Endothelial cell of umbilical vein (primary cell): ENCODE measurements around the gene FBXW7.

Experiments
- CTCF ChIP-seq, 2 donors: IDR thresholded peaks; 1 replicate in 1 of 2; 2 replicates in 1 of 2; pipeline ENCODE4 v1.5.1; 2011; ENCODE audit warnings: low read length in 2 of 2, mild to moderate bottlenecking in 2 of 2, moderate library complexity in 2 of 2, control low read depth in 1 of 2, inconsistent platforms in 1 of 2, low read depth in 1 of 2; ENCODE audit not compliant: insufficient read depth in 1 of 2; ENCODE audit errors: extremely low read depth in 1 of 2
- EZH2 ChIP-seq: IDR thresholded peaks from 2 replicates; pipeline ENCODE4 v1.6.1; 2012; ENCODE audit warnings: borderline replicate concordance, low read depth, mild to moderate bottlenecking, moderate library complexity, low read length, inconsistent platforms; ENCODE audit not compliant: severe bottlenecking
- FOS ChIP-seq: IDR thresholded peaks from 2 replicates; pipeline ENCODE4 v1.6.1; 2011; ENCODE audit warnings: mild to moderate bottlenecking, low read length, moderate library complexity, borderline replicate concordance; ENCODE audit not compliant: insufficient read depth
- GATA2 ChIP-seq: IDR thresholded peaks from 2 replicates; pipeline ENCODE4 v1.7.0; 2011; ENCODE audit warnings: low read depth, mild to moderate bottlenecking, moderate library complexity, mixed read lengths, low read length; ENCODE audit not compliant: insufficient read length, insufficient read depth
- JUN ChIP-seq: IDR thresholded peaks from 2 replicates; pipeline ENCODE4 v1.6.1; 2011; ENCODE audit warnings: borderline replicate concordance, low read depth; ENCODE audit not compliant: insufficient read length, insufficient read depth
- MAX ChIP-seq: IDR thresholded peaks from 2 replicates; pipeline ENCODE4 v1.6.1; 2011; ENCODE audit not compliant: insufficient read depth, insufficient read length
- MYC ChIP-seq: IDR thresholded peaks from one replicate; pipeline ENCODE4 v1.6.1; 2011; ENCODE audit warnings: mild to moderate bottlenecking, low read depth, low read length
- POLR2A ChIP-seq: IDR thresholded peaks from 2 replicates; pipeline ENCODE4 v1.6.1; 2012; ENCODE audit warnings: low read depth, mild to moderate bottlenecking, control low read depth, low read length
- POLR2AphosphoS5 ChIP-seq: IDR thresholded peaks from 2 replicates; pipeline ENCODE4 v1.6.1; 2012; ENCODE audit warnings: low read depth, mild to moderate bottlenecking, control low read depth, low read length, moderate library complexity; ENCODE audit not compliant: insufficient read depth

GRCh38 chr4:152273343-152273742 is 262.5 kb downstream of the FBXW7 start:
- TF ChIP-seq CTCF (IDR thresholded peaks at IDR 0.05; ENCODE audit: extremely low read depth in 1 of 2, insufficient read depth in 1 of 2, low read depth in 1 of 2, low read length in 2 of 2) (no peak), POLR2A (no peak), POLR2AphosphoS5 (no peak), MAX (no peak), EZH2 (no peak), GATA2 (no peak), JUN (no peak), MYC (no peak), FOS (no peak)
